SU-DHL-6 (cell line): Measurements from ENCODE around the gene RAD51B.

Experiments used
- H2AFZ ChIP-seq: fragments of 200-600 bp; sonication (generic); 2 replicates; pipeline ENCODE4 v1.6.1; 2014; ENCODE audit warnings: low read depth, mild to moderate bottlenecking, moderate library complexity, mixed read lengths, antibody characterized with exemption, low read length; ENCODE audit not compliant: severe bottlenecking
- H3F3A ChIP-seq: fragments of 200-600 bp; shearing (Covaris generic); 2 replicates; pipeline ENCODE4 v1.6.0; 2016; ENCODE audit warnings: antibody characterized with exemption, mild to moderate bottlenecking; ENCODE audit not compliant: insufficient read depth
- H3K27ac ChIP-seq: fragments of 200-600 bp; sonication (generic); 2 replicates; pipeline ENCODE4 v1.5.1; 2016; ENCODE audit warnings: low read depth, mild to moderate bottlenecking, low read length, moderate library complexity, mixed read lengths
- H3K27me3 ChIP-seq: fragments of 200-600 bp; sonication (generic), shearing (Covaris generic); 2 replicates; pipeline ENCODE4 v1.6.0; 2014; ENCODE audit warnings: mild to moderate bottlenecking, low read length
- H3K36me3 ChIP-seq: fragments of 200-600 bp; sonication (generic); 2 replicates; pipeline ENCODE4 v1.6.1; 2014; ENCODE audit warnings: mild to moderate bottlenecking, low read length, mixed read lengths
- H3K4me2 ChIP-seq: fragments of 300-600, 200-600 bp; shearing (Covaris generic), sonication (generic); 2 replicates; pipeline ENCODE4 v1.6.0; 2014; ENCODE audit warnings: low read length, low read depth, mild to moderate bottlenecking; ENCODE audit not compliant: poor library complexity, severe bottlenecking
- H3K4me3 ChIP-seq: fragments of 200-600 bp; sonication (generic); 2 replicates; pipeline ENCODE4 v1.5.1; 2014; ENCODE audit warnings: antibody characterized with exemption, low read length, mild to moderate bottlenecking, mixed read lengths; ENCODE audit not compliant: insufficient read depth, poor library complexity, severe bottlenecking
- H3K79me2 ChIP-seq: fragments of 200-600 bp; sonication (generic); 2 replicates; pipeline ENCODE4 v1.6.1; 2014; ENCODE audit warnings: mild to moderate bottlenecking, low read length, moderate library complexity; ENCODE audit not compliant: insufficient read depth
- H3K9ac ChIP-seq: fragments of 200-600 bp; sonication (generic); 2 replicates; pipeline ENCODE4 v1.7.0; 2014; ENCODE audit warnings: mild to moderate bottlenecking, low read length
- H3K9me2 ChIP-seq: fragments of 200-600 bp; sonication (generic); replicated peaks from 2 replicates; pipeline ENCODE4 v1.6.1; 2014; ENCODE audit warnings: low read length; ENCODE audit not compliant: insufficient read depth
- H3K9me3 ChIP-seq: fragments of 200-600 bp; sonication (generic); 2 replicates; pipeline ENCODE4 v1.6.1; 2014; ENCODE audit warnings: low read length, mixed read lengths; ENCODE audit not compliant: insufficient read depth
- H4K20me1 ChIP-seq: fragments of 200-600 bp; sonication (generic); 2 replicates; pipeline ENCODE4 v1.6.1; 2014; ENCODE audit warnings: low read depth, mild to moderate bottlenecking, antibody characterized with exemption, low read length, moderate library complexity, mixed read lengths
- EZH2phosphoT487 ChIP-seq: fragments of 200-600 bp; sonication (generic), shearing (Covaris generic); conservative IDR thresholded peaks from 2 replicates; pipeline ENCODE4 v1.6.1; 2018; ENCODE audit warnings: mild to moderate bottlenecking, antibody characterized with exemption, low read length, moderate library complexity, mixed read lengths
- TF ChIP-seq, protein P1 (sequence below): fragments of 200-600 bp; sonication (generic); IDR thresholded peaks from one replicate; pipeline ENCODE4 v1.5.1; 2017; ENCODE audit warnings: antibody characterized with exemption, mild to moderate bottlenecking, low read length, moderate library complexity; ENCODE audit not compliant: insufficient read depth, poor library complexity, severe bottlenecking

The RAD51B gene

GRCh38 chr14:67962215-67962644 lies 142.7 kb downstream of the RAD51B start:
- no peaks in the 10 kb centered on the region for H3K79me2 ChIP-seq
- H3K9ac ChIP-seq: no peak overlapping the region
- no peaks in the 10 kb centered on the region for H4K20me1 ChIP-seq
- H3K9me2 ChIP-seq: no peaks in the 10 kb centered on the region
- no peak overlapping the region for H3K27ac ChIP-seq
- H3K27me3 ChIP-seq: no peaks in the 10 kb centered on the region
- no peaks in the 10 kb centered on the region for H3F3A ChIP-seq
- no peak overlapping the region for H2AFZ ChIP-seq
- H3K4me3 ChIP-seq: no peak overlapping the region
- H3K9me3 ChIP-seq: no peaks in the 10 kb centered on the region
- no peak overlapping the region for H3K4me2 ChIP-seq
- H3K36me3 ChIP-seq: no peaks in the 10 kb centered on the region
- TF ChIP-seq, protein P1, sequence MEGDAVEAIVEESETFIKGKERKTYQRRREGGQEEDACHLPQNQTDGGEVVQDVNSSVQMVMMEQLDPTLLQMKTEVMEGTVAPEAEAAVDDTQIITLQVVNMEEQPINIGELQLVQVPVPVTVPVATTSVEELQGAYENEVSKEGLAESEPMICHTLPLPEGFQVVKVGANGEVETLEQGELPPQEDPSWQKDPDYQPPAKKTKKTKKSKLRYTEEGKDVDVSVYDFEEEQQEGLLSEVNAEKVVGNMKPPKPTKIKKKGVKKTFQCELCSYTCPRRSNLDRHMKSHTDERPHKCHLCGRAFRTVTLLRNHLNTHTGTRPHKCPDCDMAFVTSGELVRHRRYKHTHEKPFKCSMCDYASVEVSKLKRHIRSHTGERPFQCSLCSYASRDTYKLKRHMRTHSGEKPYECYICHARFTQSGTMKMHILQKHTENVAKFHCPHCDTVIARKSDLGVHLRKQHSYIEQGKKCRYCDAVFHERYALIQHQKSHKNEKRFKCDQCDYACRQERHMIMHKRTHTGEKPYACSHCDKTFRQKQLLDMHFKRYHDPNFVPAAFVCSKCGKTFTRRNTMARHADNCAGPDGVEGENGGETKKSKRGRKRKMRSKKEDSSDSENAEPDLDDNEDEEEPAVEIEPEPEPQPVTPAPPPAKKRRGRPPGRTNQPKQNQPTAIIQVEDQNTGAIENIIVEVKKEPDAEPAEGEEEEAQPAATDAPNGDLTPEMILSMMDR: no peak
- no peak for TF ChIP-seq EZH2phosphoT487

- Histone ChIP-seq H3K9ac (no peak overlapping the region), H3K27ac (no peak overlapping the region), H3K9me2 (no peaks in the 10 kb centered on the region), H3F3A (no peaks in the 10 kb centered on the region), H3K9me3 (no peaks in the 10 kb centered on the region), H3K4me3 (no peak overlapping the region), H3K27me3 (no peaks in the 10 kb centered on the region), H3K79me2 (no peaks in the 10 kb centered on the region), H3K4me2 (no peak overlapping the region), H2AFZ (no peak overlapping the region), H3K36me3 (no peaks in the 10 kb centered on the region), H4K20me1 (no peaks in the 10 kb centered on the region)
- TF ChIP-seq, protein P1: no peak
- no peak for TF ChIP-seq EZH2phosphoT487
Observed at GRCh38 chr14:67963545-67963944, 144.0 kb downstream of the RAD51B start.

DNA sequence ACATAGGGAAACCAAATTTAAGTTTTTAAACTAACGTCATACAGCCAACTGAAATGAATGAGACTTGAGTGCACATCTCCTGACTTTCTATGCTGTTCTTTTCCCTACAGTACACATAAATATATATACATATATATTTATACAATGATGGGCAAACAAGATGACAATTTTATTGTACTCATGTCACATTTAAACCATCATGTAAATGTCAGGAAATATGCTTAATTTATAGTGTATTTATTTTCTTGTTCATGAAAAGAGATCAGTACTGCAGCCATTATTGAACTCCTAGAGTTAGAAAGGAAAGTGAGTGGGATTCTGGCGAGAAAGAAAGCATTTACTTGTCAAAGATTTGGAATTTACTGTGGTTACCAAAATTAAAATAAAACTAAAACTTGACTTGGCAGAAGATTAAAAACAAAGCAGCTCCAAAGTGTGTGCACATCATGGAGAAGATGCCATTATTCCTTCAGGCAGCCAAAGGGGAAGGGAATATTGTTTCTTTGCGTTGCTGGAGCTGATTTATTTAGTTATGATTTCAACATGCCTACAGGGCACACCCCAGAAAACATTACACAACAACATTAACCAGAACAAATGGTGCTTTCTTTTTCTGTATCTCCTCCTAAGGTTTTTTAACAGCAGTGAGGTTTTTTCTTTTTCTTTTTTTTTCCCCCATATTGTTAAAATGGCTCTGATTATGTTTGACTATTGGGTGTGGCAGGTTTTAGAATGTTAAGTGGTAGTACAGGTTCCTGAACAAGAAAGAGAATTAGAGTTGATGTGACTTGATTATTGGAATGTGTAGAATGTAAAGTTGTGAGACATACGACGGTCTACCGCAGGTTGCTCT lies 144.6 kb downstream of the RAD51B start:
- no peaks in the 10 kb centered on the region for H4K20me1 ChIP-seq
- H3K79me2 ChIP-seq: no peaks in the 10 kb centered on the region
- H3K4me3 ChIP-seq: no peak overlapping the region
- no peaks in the 10 kb centered on the region for H3K9me3 ChIP-seq
- no peak overlapping the region for H3K9ac ChIP-seq
- no peaks in the 10 kb centered on the region for H3K9me2 ChIP-seq
- H3K27ac ChIP-seq: no peak overlapping the region
- no peaks in the 10 kb centered on the region for H3K36me3 ChIP-seq
- no peaks in the 10 kb centered on the region for H3K27me3 ChIP-seq
- H2AFZ ChIP-seq: no peak overlapping the region
- TF ChIP-seq EZH2phosphoT487: no peak
- TF ChIP-seq, protein P1: no peak
- H3F3A ChIP-seq: no peaks in the 10 kb centered on the region
- no peak overlapping the region for H3K4me2 ChIP-seq
